ENCODE data around the gene TMPRSS2. TPM values are rescaled to one million over a fixed set of nuclear protein-coding genes. Genes with fewer than 3 reads are reported as not detected.

Gene TMPRSS2
- not detected for total RNA-seq

DNA sequence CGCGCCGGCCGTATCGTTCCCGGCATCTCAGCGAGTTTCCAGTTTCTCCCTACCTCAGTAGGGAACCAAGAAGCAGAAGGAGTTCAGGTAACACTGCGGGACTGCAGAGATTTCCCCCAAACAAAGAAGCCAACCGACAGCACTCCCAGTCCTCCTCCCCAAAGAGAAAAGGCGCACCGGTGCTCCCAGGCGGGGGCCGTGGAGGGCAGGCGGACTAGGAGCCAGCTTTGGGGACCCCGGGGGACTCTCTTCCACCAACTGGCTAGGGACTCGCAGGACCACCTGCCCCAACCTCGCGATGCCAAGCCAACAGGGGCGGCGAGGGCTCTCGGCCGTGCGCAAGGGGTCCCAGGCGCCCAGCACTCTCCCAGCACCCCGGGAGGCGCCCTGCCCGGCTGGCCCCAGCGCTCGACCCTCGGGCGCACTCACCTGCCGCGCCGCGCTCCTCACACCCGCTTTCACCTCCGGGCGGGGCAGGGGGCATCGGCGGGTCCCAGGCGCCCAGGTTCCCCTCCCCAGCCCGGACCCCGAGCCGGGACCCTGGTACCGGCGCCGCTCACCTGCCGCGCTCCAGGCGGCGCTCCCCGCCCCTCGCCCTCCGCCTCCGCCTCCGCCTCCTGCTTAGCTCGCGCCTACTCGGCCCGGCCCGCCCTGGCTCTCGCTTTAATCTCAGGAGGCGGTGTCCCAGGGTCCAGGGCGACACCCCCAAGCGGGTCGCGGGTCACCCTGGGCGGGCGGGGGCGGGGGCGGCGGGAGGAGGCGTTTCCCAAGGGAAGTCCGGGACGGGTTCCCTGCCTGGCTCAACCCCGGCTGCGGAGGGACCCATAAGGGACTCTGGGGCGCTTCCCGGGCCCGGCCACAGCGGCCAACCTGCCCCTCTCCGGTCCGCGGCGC lies at the start of gene TMPRSS2:
Gene TMPRSS2, minus strand, starts transcription at position 638 of the 894 bp plus-strand sequence. CDS start 10,025 bp downstream, outside the sequence.
- Histone ChIP-seq H3K36me3 (ENCODE audit: control insufficient read depth in 3 of 3, insufficient read depth in 3 of 3, low read length in 3 of 3) (no peaks in the 10 kb centered on the region), H3K27ac (ENCODE audit: low read depth, low read length) (no peak within 1 kb of the TSS), H3K9ac (ENCODE audit: low read depth in 1 of 3, low read length in 3 of 3) (no peak within 1 kb of the TSS), H3K4me3 (ENCODE audit: low read length in 3 of 3) (no peak within 1 kb of the TSS), H3K9me3 (ENCODE audit: control insufficient read depth in 3 of 3, low read length in 3 of 3) (peaks cover 0 to 2% (median 0%) of the 10 kb centered on the region in 3 donors), H3K4me1 (ENCODE audit: control insufficient read depth in 3 of 3, insufficient read depth in 3 of 3, low read length in 3 of 3) (peaks cover 0 to 5% (median 0%) of the 10 kb centered on the region in 3 donors), H3K27me3 (ENCODE audit: control insufficient read depth in 3 of 3, insufficient read depth in 3 of 3, low read length in 3 of 3) (peaks cover 39 to 71% (median 63%) of the 10 kb centered on the region in 3 donors)

DNA sequence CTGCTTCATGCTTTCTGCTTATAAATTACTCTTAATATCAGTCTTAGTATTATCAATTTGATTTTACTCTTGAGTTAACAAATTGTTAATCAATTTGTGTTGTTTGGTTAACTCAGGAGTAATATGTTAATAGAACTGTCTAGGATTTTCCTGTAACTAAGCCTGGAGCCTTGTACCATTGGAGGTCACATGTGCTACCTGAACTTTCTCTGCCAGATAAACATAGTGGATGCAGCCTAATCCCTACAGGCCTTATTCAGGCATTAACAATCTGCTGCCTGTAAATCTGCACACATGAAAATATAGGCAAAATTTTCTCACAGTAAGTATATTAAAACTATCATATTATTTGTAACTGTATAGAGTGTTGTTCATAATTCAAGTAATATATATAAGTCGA lies 47.1 kb upstream of the TMPRSS2 start:
- Histone ChIP-seq H3K27ac (ENCODE audit: low read depth, low read length) (no peak overlapping the region), H3K9ac (ENCODE audit: low read depth in 1 of 3, low read length in 3 of 3) (no peak overlapping the region), H3K9me3 (ENCODE audit: control insufficient read depth in 3 of 3, low read length in 3 of 3) (no peaks in the 10 kb centered on the region), H3K4me3 (ENCODE audit: low read length in 3 of 3) (no peak overlapping the region), H3K4me1 (ENCODE audit: control insufficient read depth in 3 of 3, insufficient read depth in 3 of 3, low read length in 3 of 3) (no peaks in the 10 kb centered on the region), H3K36me3 (ENCODE audit: control insufficient read depth in 3 of 3, insufficient read depth in 3 of 3, low read length in 3 of 3) (no peaks in the 10 kb centered on the region), H3K27me3 (ENCODE audit: control insufficient read depth in 3 of 3, insufficient read depth in 3 of 3, low read length in 3 of 3) (peaks cover 0 to 16% (median 0%) of the 10 kb centered on the region in 3 donors)

DNA sequence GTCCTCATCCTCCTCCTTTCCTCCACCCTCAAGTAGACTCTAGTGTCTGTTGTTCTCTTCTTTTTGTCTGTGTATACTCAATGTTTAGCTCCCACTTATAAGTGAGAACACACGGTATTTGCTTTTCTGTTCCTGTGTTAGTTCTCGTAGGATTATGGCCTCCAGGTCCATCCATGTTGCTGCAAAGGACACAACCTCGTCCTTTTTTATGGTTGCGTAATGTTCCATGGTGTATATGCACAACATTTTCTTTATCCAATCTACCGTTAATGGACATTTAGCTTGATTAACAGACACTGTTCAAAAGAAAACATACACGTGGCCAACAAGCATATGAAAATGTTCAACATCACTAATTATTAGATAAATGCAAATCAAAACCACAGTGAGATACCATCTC lies 44.3 kb upstream of the TMPRSS2 start:
- Histone ChIP-seq H3K9me3 (ENCODE audit: control insufficient read depth in 3 of 3, low read length in 3 of 3) (no peaks in the 10 kb centered on the region), H3K27ac (ENCODE audit: low read depth, low read length) (no peak overlapping the region), H3K4me3 (ENCODE audit: low read length in 3 of 3) (no peak overlapping the region), H3K36me3 (ENCODE audit: control insufficient read depth in 3 of 3, insufficient read depth in 3 of 3, low read length in 3 of 3) (no peaks in the 10 kb centered on the region), H3K27me3 (ENCODE audit: control insufficient read depth in 3 of 3, insufficient read depth in 3 of 3, low read length in 3 of 3) (peaks cover 6 to 7% (median 6%) of the 10 kb centered on the region in 3 donors), H3K4me1 (ENCODE audit: control insufficient read depth in 3 of 3, insufficient read depth in 3 of 3, low read length in 3 of 3) (no peaks in the 10 kb centered on the region), H3K9ac (ENCODE audit: low read depth in 1 of 3, low read length in 3 of 3) (no peak overlapping the region)

DNA sequence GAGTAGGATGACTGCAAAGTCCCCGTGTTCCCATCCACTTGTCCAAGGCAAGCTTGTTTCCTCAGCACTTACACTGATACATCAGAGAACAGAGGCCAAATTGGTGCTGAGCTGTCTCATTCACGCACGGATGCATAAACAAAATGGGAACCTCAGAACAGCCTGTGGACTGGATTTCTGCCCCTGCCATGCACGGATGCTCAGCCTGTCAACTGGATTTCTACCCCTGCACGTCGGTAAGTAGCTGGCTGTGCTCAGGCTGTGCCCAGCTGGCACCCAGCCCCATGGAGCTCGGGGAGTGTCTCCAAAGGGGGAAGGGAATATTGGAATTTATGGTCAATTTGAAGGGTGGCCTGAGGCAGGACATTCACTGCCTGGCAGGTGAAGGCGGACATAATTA lies 40.8 kb upstream of the TMPRSS2 start:
- no peak overlapping the region for H3K27ac ChIP-seq (ENCODE audit: low read depth, low read length)
- H3K36me3 ChIP-seq (ENCODE audit: control insufficient read depth in 3 of 3, insufficient read depth in 3 of 3, low read length in 3 of 3) = no peaks in the 10 kb centered on the region
- no peak overlapping the region for H3K4me3 ChIP-seq (ENCODE audit: low read length in 3 of 3)
- peaks cover 7 to 15% (median 13%) of the 10 kb centered on the region in 3 donors for H3K27me3 ChIP-seq (ENCODE audit: control insufficient read depth in 3 of 3, insufficient read depth in 3 of 3, low read length in 3 of 3)
- no peaks in the 10 kb centered on the region for H3K9me3 ChIP-seq (ENCODE audit: control insufficient read depth in 3 of 3, low read length in 3 of 3)
- H3K9ac ChIP-seq (ENCODE audit: low read depth in 1 of 3, low read length in 3 of 3) = no peak overlapping the region
- no peaks in the 10 kb centered on the region for H3K4me1 ChIP-seq (ENCODE audit: control insufficient read depth in 3 of 3, insufficient read depth in 3 of 3, low read length in 3 of 3)

DNA sequence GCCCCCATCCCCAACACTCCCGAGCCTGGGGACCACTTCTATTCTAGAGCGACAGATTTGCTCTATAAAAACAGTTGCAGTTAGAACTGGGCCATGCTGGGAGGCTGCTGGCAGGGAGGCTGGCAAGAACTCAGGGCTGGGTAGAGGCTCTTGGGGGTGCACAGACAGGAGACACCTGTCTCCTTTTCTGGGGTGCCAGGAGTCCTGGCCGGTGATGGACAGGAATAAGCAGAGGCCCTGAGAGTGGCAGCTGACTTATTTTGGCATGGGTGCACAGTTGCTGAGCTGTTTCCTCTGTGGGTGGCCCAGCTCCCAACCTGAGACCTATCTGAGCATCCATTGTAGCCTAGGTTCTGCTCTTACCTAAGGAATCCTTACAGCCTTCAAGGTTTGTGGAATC lies 39.2 kb upstream of the TMPRSS2 start:
- Histone ChIP-seq H3K9me3 (ENCODE audit: control insufficient read depth in 3 of 3, low read length in 3 of 3) (no peaks in the 10 kb centered on the region), H3K4me1 (ENCODE audit: control insufficient read depth in 3 of 3, insufficient read depth in 3 of 3, low read length in 3 of 3) (no peaks in the 10 kb centered on the region), H3K4me3 (ENCODE audit: low read length in 3 of 3) (no peak overlapping the region), H3K9ac (ENCODE audit: low read depth in 1 of 3, low read length in 3 of 3) (no peak overlapping the region), H3K27ac (ENCODE audit: low read depth, low read length) (no peak overlapping the region), H3K36me3 (ENCODE audit: control insufficient read depth in 3 of 3, insufficient read depth in 3 of 3, low read length in 3 of 3) (no peaks in the 10 kb centered on the region), H3K27me3 (ENCODE audit: control insufficient read depth in 3 of 3, insufficient read depth in 3 of 3, low read length in 3 of 3) (peaks cover 7 to 26% (median 16%) of the 10 kb centered on the region in 3 donors)

DNA sequence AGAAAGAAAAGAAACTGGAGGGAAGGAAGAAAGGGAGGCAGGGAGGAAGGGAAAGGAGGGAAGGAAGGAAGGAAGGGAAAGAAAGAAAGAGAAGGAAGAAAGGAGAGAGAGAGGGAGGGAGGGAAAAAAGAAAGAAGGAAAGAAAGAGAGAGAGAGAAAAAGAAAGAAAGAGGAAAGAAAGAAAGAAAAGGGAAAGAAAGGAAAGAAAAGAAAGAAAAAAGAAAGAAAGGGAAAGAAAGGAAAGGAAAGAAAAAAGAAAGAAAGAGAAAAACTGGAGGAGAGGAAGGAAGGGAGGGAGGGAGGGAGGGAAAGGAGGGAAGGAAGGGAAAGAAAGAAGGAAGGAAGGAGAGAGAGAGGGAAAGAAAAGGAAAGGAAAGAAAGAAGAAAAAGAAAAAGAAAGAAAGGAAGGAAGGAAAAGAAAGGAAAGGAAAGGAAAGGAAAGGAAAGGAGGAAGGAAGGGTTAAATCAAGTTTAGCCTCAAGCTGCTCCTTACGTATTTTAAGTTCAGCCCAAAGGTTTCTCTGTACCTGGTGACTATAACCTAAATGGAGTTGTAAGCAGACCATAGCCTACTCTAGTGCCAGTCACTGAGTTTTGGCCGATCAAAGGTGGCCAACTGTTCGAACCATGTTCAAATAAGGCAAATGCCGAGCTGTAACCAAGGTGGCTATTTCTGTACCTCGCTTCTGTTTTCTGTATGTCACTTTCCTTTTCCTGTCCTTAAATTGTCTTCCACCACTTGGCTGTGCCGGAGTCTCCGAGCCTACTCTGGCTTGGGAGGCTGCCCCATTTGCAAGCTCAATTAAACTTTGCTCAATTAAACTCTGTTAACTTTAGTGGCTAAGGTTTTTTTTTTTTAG lies 37.8 kb upstream of the TMPRSS2 start:
- Histone ChIP-seq H3K27me3 (ENCODE audit: control insufficient read depth in 3 of 3, insufficient read depth in 3 of 3, low read length in 3 of 3) (peaks cover 10 to 26% (median 16%) of the 10 kb centered on the region in 3 donors), H3K4me3 (ENCODE audit: low read length in 3 of 3) (no peak overlapping the region), H3K9ac (ENCODE audit: low read depth in 1 of 3, low read length in 3 of 3) (no peak overlapping the region), H3K36me3 (ENCODE audit: control insufficient read depth in 3 of 3, insufficient read depth in 3 of 3, low read length in 3 of 3) (no peaks in the 10 kb centered on the region), H3K9me3 (ENCODE audit: control insufficient read depth in 3 of 3, low read length in 3 of 3) (no peaks in the 10 kb centered on the region), H3K27ac (ENCODE audit: low read depth, low read length) (no peak overlapping the region), H3K4me1 (ENCODE audit: control insufficient read depth in 3 of 3, insufficient read depth in 3 of 3, low read length in 3 of 3) (no peaks in the 10 kb centered on the region)

DNA sequence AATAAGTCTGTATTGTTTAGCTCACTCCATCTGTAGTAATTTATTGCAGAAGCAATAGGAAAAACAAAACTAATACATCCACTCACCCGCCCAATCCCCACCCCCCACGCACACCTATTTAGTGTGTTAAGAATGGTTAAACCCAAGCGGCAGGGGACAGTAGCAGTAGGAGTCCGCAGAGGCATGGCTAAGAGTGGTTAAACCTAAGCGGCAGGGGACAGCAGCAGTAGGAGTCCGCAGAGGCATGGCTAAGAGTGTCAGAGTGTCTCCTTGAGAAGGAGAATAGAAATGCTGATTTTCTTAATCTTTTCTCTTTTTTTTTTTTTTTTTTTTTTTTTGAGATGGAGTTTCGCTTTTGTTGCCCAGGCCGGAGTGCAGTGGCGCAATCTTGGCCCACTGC lies 34.8 kb upstream of the TMPRSS2 start:
- no peaks in the 10 kb centered on the region for H3K4me1 ChIP-seq (ENCODE audit: control insufficient read depth in 3 of 3, insufficient read depth in 3 of 3, low read length in 3 of 3)
- peaks cover 6 to 39% (median 11%) of the 10 kb centered on the region in 3 donors for H3K27me3 ChIP-seq (ENCODE audit: control insufficient read depth in 3 of 3, insufficient read depth in 3 of 3, low read length in 3 of 3)
- H3K9me3 ChIP-seq (ENCODE audit: control insufficient read depth in 3 of 3, low read length in 3 of 3) = no peaks in the 10 kb centered on the region
- H3K27ac ChIP-seq (ENCODE audit: low read depth, low read length) = no peak overlapping the region
- H3K36me3 ChIP-seq (ENCODE audit: control insufficient read depth in 3 of 3, insufficient read depth in 3 of 3, low read length in 3 of 3) = no peaks in the 10 kb centered on the region
- no peak overlapping the region for H3K9ac ChIP-seq (ENCODE audit: low read depth in 1 of 3, low read length in 3 of 3)
- H3K4me3 ChIP-seq (ENCODE audit: low read length in 3 of 3) = no peak overlapping the region

DNA sequence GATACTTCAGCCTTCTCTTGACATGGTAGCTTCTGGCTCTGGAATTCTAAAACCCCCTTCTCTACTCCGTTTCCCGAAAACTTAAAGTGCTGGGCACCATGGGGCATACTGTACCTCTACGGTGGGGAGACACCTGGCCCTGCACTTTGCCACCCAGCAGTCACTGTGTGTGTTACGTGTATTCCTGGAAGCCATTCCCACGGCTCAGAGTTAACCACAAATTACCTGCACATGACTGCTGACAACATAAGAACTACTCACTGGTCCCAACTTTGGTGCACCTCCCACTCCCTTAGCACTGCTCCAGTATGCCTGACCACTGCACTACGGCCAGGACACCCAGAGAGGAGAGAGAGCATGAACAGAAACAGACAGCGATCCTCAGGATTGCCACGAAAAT lies 29.4 kb upstream of the TMPRSS2 start:
- no peak overlapping the region for H3K27ac ChIP-seq (ENCODE audit: low read depth, low read length)
- no peaks in the 10 kb centered on the region for H3K36me3 ChIP-seq (ENCODE audit: control insufficient read depth in 3 of 3, insufficient read depth in 3 of 3, low read length in 3 of 3)
- H3K4me3 ChIP-seq (ENCODE audit: low read length in 3 of 3) = no peak overlapping the region
- no peaks in the 10 kb centered on the region for H3K4me1 ChIP-seq (ENCODE audit: control insufficient read depth in 3 of 3, insufficient read depth in 3 of 3, low read length in 3 of 3)
- H3K27me3 ChIP-seq (ENCODE audit: control insufficient read depth in 3 of 3, insufficient read depth in 3 of 3, low read length in 3 of 3) = peaks cover 15 to 39% (median 18%) of the 10 kb centered on the region in 3 donors
- H3K9ac ChIP-seq (ENCODE audit: low read depth in 1 of 3, low read length in 3 of 3) = no peak overlapping the region
- no peaks in the 10 kb centered on the region for H3K9me3 ChIP-seq (ENCODE audit: control insufficient read depth in 3 of 3, low read length in 3 of 3)

DNA sequence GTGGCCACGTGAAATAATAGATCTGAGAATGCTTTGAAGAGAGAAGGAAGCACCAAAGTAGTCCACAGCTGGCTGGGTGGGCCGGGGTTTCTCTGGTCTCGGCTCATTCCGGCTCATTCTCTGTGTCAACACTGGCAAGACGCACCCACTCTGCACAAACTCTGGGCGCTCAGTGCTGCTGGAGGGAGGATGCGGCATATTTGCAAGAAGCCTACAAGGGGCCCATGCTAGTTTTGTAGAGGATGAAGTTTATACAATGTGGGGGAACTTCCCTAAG lies 28.8 kb upstream of the TMPRSS2 start:
- Histone ChIP-seq H3K27me3 (ENCODE audit: control insufficient read depth in 3 of 3, insufficient read depth in 3 of 3, low read length in 3 of 3) (peaks cover 14 to 36% (median 18%) of the 10 kb centered on the region in 3 donors), H3K36me3 (ENCODE audit: control insufficient read depth in 3 of 3, insufficient read depth in 3 of 3, low read length in 3 of 3) (no peaks in the 10 kb centered on the region), H3K4me3 (ENCODE audit: low read length in 3 of 3) (no peak overlapping the region), H3K9ac (ENCODE audit: low read depth in 1 of 3, low read length in 3 of 3) (no peak overlapping the region), H3K4me1 (ENCODE audit: control insufficient read depth in 3 of 3, insufficient read depth in 3 of 3, low read length in 3 of 3) (no peaks in the 10 kb centered on the region), H3K9me3 (ENCODE audit: control insufficient read depth in 3 of 3, low read length in 3 of 3) (no peaks in the 10 kb centered on the region), H3K27ac (ENCODE audit: low read depth, low read length) (no peak overlapping the region)

Measured in skeletal muscle tissue (tissue), 4 donors.